Amniotic stem cell (primary cell): ENCODE data around the gene OR5M8.

Source experiments
- DNase-seq: peaks from one replicate; lab custom pipeline; 2025; lab: John Stamatoyannopoulos, UW

Gene OR5M8

GRCh38 chr11:56491270-56491669, at the start of gene OR5M8:
Gene OR5M8, minus strand, starts transcription at chr11:56491370. Its CDS starts 0 bp downstream, at chr11:56491370.
- DNase-seq: no peak

- no peak for DNase-seq
These were observed 42.0 kb upstream of the OR5M8 start for GRCh38 chr11:56533054-56533740.

- no peak for DNase-seq
These were observed 40.7 kb upstream of the OR5M8 start for GRCh38 chr11:56531856-56532255.

GRCh38 chr11:56522008-56522407, 30.8 kb upstream of the OR5M8 start:
- no peak for DNase-seq

DNA sequence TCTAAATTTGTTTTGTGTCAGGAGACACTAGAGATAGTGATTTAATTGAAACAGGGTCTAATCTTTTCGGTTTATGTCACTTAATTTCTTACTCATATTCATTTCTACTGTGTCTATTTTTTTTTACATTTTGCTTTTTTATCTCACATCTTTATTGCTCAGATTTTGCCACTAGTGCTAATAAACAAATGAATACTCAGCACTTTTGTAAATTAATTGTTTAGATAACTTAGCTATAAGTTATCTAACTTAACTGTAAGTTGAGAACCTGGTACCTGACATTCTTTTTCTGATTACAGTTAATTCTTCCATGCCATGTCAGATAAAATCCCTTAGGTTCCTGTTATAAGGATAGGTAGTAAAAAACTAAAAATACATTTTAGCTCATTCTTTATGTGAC, 22.1 kb upstream of the OR5M8 start:
- DNase-seq: no peak

GRCh38 chr11:56509439-56509838, 18.3 kb upstream of the OR5M8 start:
- DNase-seq: no peak

DNA sequence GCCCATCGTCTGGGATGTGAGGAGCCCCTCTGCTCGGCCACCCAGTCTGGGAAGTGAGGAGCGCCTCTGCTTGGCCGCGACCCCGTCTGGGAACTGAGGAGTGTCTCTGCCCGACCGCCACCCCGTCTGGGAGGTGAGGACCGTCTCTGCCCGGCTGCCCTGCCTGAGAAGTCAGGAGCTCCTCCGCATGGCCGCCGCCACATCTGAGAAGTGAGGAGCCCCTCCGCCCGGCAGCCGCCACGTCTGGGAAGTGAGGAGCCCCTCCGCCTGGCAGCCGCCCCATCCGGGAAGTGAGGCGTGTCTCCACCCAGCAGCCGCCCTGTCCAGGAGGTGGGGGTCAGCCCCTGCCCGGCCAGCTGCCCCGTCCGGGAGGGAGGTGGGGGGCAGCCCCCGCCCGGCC, 5.8 kb upstream of the OR5M8 start:
- DNase-seq: no peak

DNA sequence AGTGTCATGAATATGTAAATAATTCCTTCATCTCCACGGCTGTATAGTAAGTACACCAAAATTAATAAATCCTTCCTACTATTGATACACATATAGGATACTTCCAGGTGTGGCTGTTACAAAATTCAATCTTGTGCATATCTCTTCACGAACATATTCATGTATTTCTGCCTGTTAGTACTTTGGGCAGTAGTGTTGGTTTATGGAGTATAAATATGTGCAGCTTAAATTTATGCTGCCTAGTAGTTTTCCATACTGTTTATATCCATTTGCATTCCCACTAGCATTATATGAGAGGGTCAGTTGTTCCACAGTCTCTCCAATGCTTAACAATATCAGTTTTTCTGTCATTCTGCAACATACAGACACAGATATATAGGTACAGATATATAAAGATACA, 3.9 kb upstream of the OR5M8 start:
- DNase-seq: no peak

DNA sequence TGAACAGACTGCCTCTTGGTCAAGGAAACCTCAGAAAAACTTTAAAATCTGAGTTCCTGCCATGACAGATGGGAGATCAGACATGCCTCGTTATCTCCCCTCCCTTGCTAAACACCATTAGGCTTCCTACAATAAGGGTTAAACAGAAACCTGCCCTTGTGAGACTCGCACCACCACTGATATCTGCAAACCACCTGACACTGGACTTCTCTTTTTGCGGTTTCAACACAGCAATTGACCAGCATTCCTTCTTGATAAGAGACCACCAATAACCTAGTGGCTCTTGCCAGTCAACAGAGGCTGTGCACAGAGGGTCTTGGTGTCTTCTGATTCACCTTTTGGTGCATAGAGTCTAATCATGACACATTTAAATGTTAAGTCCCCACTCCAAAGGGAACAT, 4.4 kb downstream of the OR5M8 start:
- no peak for DNase-seq

- DNase-seq: no peak
These were observed 16.4 kb downstream of the OR5M8 start for GRCh38 chr11:56474729-56475235.

- DNase-seq: no peak
These were observed 17.9 kb downstream of the OR5M8 start, which contains the start of gene OR5M3 for GRCh38 chr11:56473252-56473651. Gene OR5M3, minus strand, starts transcription at chr11:56473352. Its CDS starts 2,855 bp downstream, at chr11:56470497.

GRCh38 chr11:56457076-56457475, 34.1 kb downstream of the OR5M8 start:
- no peak for DNase-seq

DNA sequence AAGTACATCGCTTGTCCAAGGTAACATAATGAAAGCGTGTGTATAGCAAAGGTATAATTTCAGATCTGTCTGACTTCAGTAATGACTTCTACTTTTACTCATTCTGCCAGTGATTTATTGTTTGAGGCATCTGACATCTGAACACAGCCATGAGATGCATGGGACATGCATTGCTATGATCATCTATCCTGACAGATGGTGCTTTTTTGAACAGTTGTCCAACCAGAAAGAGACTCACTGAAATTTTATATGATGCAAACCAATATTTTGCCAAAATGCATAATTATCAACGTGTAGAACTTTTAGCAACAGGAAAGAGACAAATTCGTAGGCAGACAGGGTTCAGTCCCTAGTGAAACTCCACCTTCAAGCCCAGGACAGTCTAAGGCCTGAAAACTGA, 37.6 kb downstream of the OR5M8 start:
- no peak for DNase-seq
